HCT116 (cell line): ENCODE measurements around the gene RNF130. TPM values are rescaled to one million over a fixed set of nuclear protein-coding genes. Genes with fewer than 3 reads are reported as not detected.

Experiments
- ATAC-seq: fragments of 200-7000 bp; cut with Tn5 transposase; 2 replicates; pipeline ENCODE4 v1.9.1; 2020; ENCODE audit warnings: mild to moderate bottlenecking, moderate library complexity
- BruUV-seq: library from RNA; stranded (reverse); fragments of 400-500 nt; replicated peaks from 2 replicates; lab custom pipeline; 2021; lab: Mats Ljungman, UMichigan
- CTCF ChIA-PET: fragments of 300-600 bp; sonication (Branson Sonifier 250); formaldehyde crosslinking; loops from one replicate; lab custom pipeline; 2021; ENCODE audit warnings: antibody characterized with exemption; lab: Charles Lee
- POLR2A ChIA-PET: fragments of 300-600, 350-600 bp; sonication (Branson Sonifier 250); formaldehyde crosslinking; loops from one replicate; lab custom pipeline; 2021; ENCODE audit warnings: antibody characterized with exemption; lab: Charles Lee
- RAD21 ChIA-PET, 2 experiments: fragments of 300-600 bp; sonication (Branson Sonifier 250); formaldehyde crosslinking; loops; one replicate each; lab custom pipeline; 2023; ENCODE audit warnings: low total read pairs in 2 of 2; ENCODE audit not compliant: uncharacterized antibody in 2 of 2, unreplicated experiment in 2 of 2, low non-redundant PET in 1 of 2; lab: Charles Lee
- DNase-seq: peaks from one replicate; pipeline ENCODE4 v3.0.0-alpha.2; 2010; ENCODE audit warnings: low read depth, low spot score
- H2AFZ ChIP-seq: fragments of 200-600 bp; shearing (Covaris generic), sonication (generic); 2 replicates; pipeline ENCODE4 v1.6.1; 2017; ENCODE audit warnings: low read depth, mixed run types, mixed read lengths, antibody characterized with exemption, low read length; ENCODE audit not compliant: poor library complexity, severe bottlenecking
- H3K27ac ChIP-seq: 2 replicates; pipeline ENCODE4 v1.5.1; 2012; ENCODE audit warnings: low read depth, low read length
- H3K27me3 ChIP-seq: fragments of 200-600 bp; sonication (generic); 2 replicates; pipeline ENCODE4 v1.6.1; 2016; ENCODE audit warnings: mixed run types, low read length, mixed read lengths; ENCODE audit not compliant: insufficient read depth
- H3K36me3 ChIP-seq, 2 experiments: fragments of 200-500 bp in 1 of 2; fragments of 200-600 bp in 1 of 2; sonication (Bioruptor generic) in 1 of 2; sonication (generic) in 1 of 2; 2 replicates each; pipeline versions ENCODE4 v1.5.1 to v1.6.1; 2014 to 2016; ENCODE audit warnings: low read length in 2 of 2, inconsistent platforms in 1 of 2, mixed read lengths in 1 of 2, mixed run types in 1 of 2; ENCODE audit not compliant: insufficient read depth in 2 of 2, control insufficient read depth in 1 of 2
- H3K4me1 ChIP-seq, 2 experiments: fragments of 200-600 bp in 1 of 2; sonication (generic) in 1 of 2; 2 replicates each; pipeline versions ENCODE4 v1.5.1 to v1.6.1; 2012 to 2017; ENCODE audit warnings: low read length in 2 of 2, inconsistent platforms in 1 of 2, mild to moderate bottlenecking in 1 of 2, mixed read lengths in 1 of 2, mixed run types in 1 of 2, moderate library complexity in 1 of 2; ENCODE audit not compliant: insufficient read depth in 2 of 2, control insufficient read depth in 1 of 2
- H3K4me2 ChIP-seq: fragments of 200-600 bp; sonication (generic); 2 replicates; pipeline ENCODE4 v1.6.1; 2017; ENCODE audit warnings: mixed run types, low read length, mixed read lengths
- H3K4me3 ChIP-seq, 2 experiments: fragments of 200-600 bp in 1 of 2; sonication (generic) in 1 of 2; replicated peaks in 1 of 2; 2 replicates each; pipeline ENCODE4 v1.5.1; 2011 to 2016; ENCODE audit warnings: low read length in 2 of 2, control low read depth in 1 of 2, low read depth in 1 of 2, mild to moderate bottlenecking in 1 of 2, mixed read lengths in 1 of 2, mixed run types in 1 of 2
- H3K79me2 ChIP-seq: fragments of 200-600 bp; sonication (generic); 2 replicates; pipeline ENCODE4 v1.6.1; 2017; ENCODE audit warnings: mild to moderate bottlenecking, mixed run types, low read length, moderate library complexity, mixed read lengths; ENCODE audit not compliant: insufficient read depth
- H3K9ac ChIP-seq: fragments of 200-600 bp; sonication (generic); 2 replicates; pipeline ENCODE4 v1.6.1; 2016; ENCODE audit warnings: low read length, mixed read lengths
- H3K9me2 ChIP-seq: fragments of 200-600 bp; sonication (generic), shearing (Covaris generic); 2 replicates; pipeline ENCODE4 v1.6.1; 2017; ENCODE audit warnings: mixed run types, mild to moderate bottlenecking, moderate library complexity; ENCODE audit not compliant: insufficient read depth
- H3K9me3 ChIP-seq, 2 experiments: fragments of 200-500 bp in 1 of 2; fragments of 200-600 bp in 1 of 2; sonication (Bioruptor generic) in 1 of 2; sonication (generic) in 1 of 2; 2 replicates each; pipeline ENCODE4 v1.6.1; 2014 to 2017; ENCODE audit warnings: low read length in 2 of 2, mixed read lengths in 2 of 2, inconsistent platforms in 1 of 2, low read depth in 1 of 2, mild to moderate bottlenecking in 1 of 2, mixed run types in 1 of 2, moderate library complexity in 1 of 2; ENCODE audit not compliant: control insufficient read depth in 1 of 2, insufficient read depth in 1 of 2
- H4K20me1 ChIP-seq: fragments of 200-600 bp; sonication (generic), shearing (Covaris generic); 2 replicates; pipeline ENCODE4 v1.6.1; 2017; ENCODE audit warnings: mixed run types, mild to moderate bottlenecking, moderate library complexity; ENCODE audit not compliant: insufficient read depth
- ATF3 ChIP-seq: IDR thresholded peaks from 2 replicates; pipeline ENCODE4 v1.6.1; 2012
- CBX3 ChIP-seq: IDR thresholded peaks from 2 replicates; pipeline ENCODE4 v1.6.1; 2012; ENCODE audit warnings: low read depth
- CEBPB ChIP-seq: IDR thresholded peaks from 2 replicates; pipeline ENCODE4 v1.6.1; 2012; ENCODE audit warnings: low read depth
- CTCF ChIP-seq, 3 experiments: fragments of 200-600 bp in 1 of 3; sonication (generic) in 1 of 3; IDR thresholded peaks in 2 of 3; conservative IDR thresholded peaks in 1 of 3; 2 replicates each; pipeline ENCODE4 v1.5.1; 2012 to 2017; ENCODE audit warnings: low read depth in 2 of 3, low read length in 2 of 3, antibody characterized with exemption in 1 of 3, borderline replicate concordance in 1 of 3, control low read depth in 1 of 3, mild to moderate bottlenecking in 1 of 3, mixed read lengths in 1 of 3, mixed run types in 1 of 3, moderate library complexity in 1 of 3; ENCODE audit not compliant: insufficient read depth in 1 of 3
- EGR1 ChIP-seq: IDR thresholded peaks from 2 replicates; pipeline ENCODE4 v1.6.1; 2012; ENCODE audit warnings: low read depth
- ELF1 ChIP-seq: IDR thresholded peaks from 2 replicates; pipeline ENCODE4 v1.6.1; 2012; ENCODE audit warnings: low read depth, borderline replicate concordance
- EZH2 ChIP-seq: fragments of 200-600 bp; sonication (generic); IDR thresholded peaks from 2 replicates; pipeline ENCODE4 v1.6.1; 2017; ENCODE audit warnings: antibody characterized with exemption, mixed run types
- EZH2phosphoT487 ChIP-seq: fragments of 200-600 bp; IDR thresholded peaks from 2 replicates; pipeline ENCODE4 v1.6.1; 2018; ENCODE audit warnings: antibody characterized with exemption, borderline replicate concordance
- FOSL1 ChIP-seq: IDR thresholded peaks from 2 replicates; pipeline ENCODE4 v1.6.1; 2012; ENCODE audit warnings: low read depth
- JUND ChIP-seq: IDR thresholded peaks from 2 replicates; pipeline ENCODE4 v1.6.1; 2012
- MAX ChIP-seq: IDR thresholded peaks from 2 replicates; pipeline ENCODE4 v1.6.1; 2012
- RAD21 ChIP-seq: IDR thresholded peaks from 2 replicates; pipeline ENCODE4 v1.6.1; 2012; ENCODE audit warnings: low read depth, mild to moderate bottlenecking
- REST ChIP-seq: IDR thresholded peaks from 2 replicates; pipeline ENCODE4 v1.6.1; 2012; ENCODE audit warnings: low read depth
- SP1 ChIP-seq: IDR thresholded peaks from 2 replicates; pipeline ENCODE4 v1.6.1; 2012; ENCODE audit warnings: low read depth
- SRF ChIP-seq: IDR thresholded peaks from 2 replicates; pipeline ENCODE4 v1.6.1; 2012; ENCODE audit warnings: low read depth
- TCF7L2 ChIP-seq: IDR thresholded peaks from 2 replicates; pipeline ENCODE4 v1.7.0; 2011; ENCODE audit warnings: borderline replicate concordance, inconsistent platforms; ENCODE audit not compliant: insufficient read depth, insufficient read length; ENCODE audit errors: extremely low read depth
- YY1 ChIP-seq: IDR thresholded peaks from 2 replicates; pipeline ENCODE4 v1.6.1; 2011; ENCODE audit warnings: low read length, low read depth, moderate library complexity, mild to moderate bottlenecking; ENCODE audit not compliant: insufficient replicate concordance; ENCODE audit errors: extremely low read depth
- ZBTB33 ChIP-seq: IDR thresholded peaks from 2 replicates; pipeline ENCODE4 v1.6.1; 2011; ENCODE audit warnings: mild to moderate bottlenecking, low read length, moderate library complexity; ENCODE audit not compliant: insufficient replicate concordance; ENCODE audit errors: extremely low read depth
- ZFX ChIP-seq: fragments of 450-650 bp; IDR thresholded peaks from 2 replicates; pipeline ENCODE4 v1.6.1; 2017
- ZNF274 ChIP-seq: fragments of 200-500 bp; sonication (Bioruptor generic); IDR thresholded peaks from 2 replicates; pipeline ENCODE4 v1.6.1; 2014; ENCODE audit warnings: mild to moderate bottlenecking, low read depth, low read length, inconsistent platforms
- intact Hi-C: fragments of 100-400 bp; cut with micrococcal nuclease; formaldehyde crosslinking; loops from 2 replicates; pipeline ENCODE4 v1.10.0; 2022
- total RNA-seq: library from RNA; stranded (reverse); gene quantifications from one replicate; pipeline ENCODE4 v1.2.1, GENCODE V29; 2021; ENCODE audit not compliant: unreplicated experiment

Gene RNF130
- total RNA-seq, 1 experiment from 2014 or later, result 34.9 TPM

- intact Hi-C loops, result no loop called here
- no peaks in the 10 kb centered on the region for H3K27me3 ChIP-seq
- CTCF ChIA-PET, result no interaction called here
These were observed 3.6 kb downstream of the RNF130 start for GRCh38 chr5:180067986-180068385.

More at GRCh38 chr5:180067986-180068385, 3.6 kb downstream of the RNF130 start:
- H3K27ac ChIP-seq, result no peak overlapping the region
- no peaks in the 10 kb centered on the region for H3K36me3 ChIP-seq
- H3K79me2 ChIP-seq, result peaks cover 49% of the 10 kb centered on the region
- no peak overlapping the region for H3K4me3 ChIP-seq
- no peak for DNase-seq
- H3K4me1 ChIP-seq, result peaks cover 6 to 25% of the 10 kb centered on the region in 2 experiments; a peak in 3 of 4 replicates
- TF ChIP-seq ZFX (no peak), RAD21 (no peak), CEBPB (no peak), ELF1 (no peak), REST (no peak), SP1 (no peak), SRF (no peak), EGR1 (no peak), ZBTB33 (no peak), EZH2phosphoT487 (no peak), FOSL1 (no peak), TCF7L2 (no peak), CBX3 (no peak), JUND (no peak), ZNF274 (no peak), ATF3 (no peak), CTCF (IDR thresholded peaks at IDR 0.05 in 2 of 3, conservative IDR thresholded peaks at IDR 0.05 in 1 of 3; ENCODE audit: borderline replicate concordance in 1 of 3, insufficient read depth in 1 of 3, low read depth in 2 of 3, low read length in 2 of 3) (no peak), EZH2 (no peak), MAX (no peak), YY1 (no peak)
- ChIA-PET RAD21 (no interaction called here), POLR2A (no interaction called here)
- no TSS peak for BruUV-seq
- no peak overlapping the region for H3K4me2 ChIP-seq
- peaks cover 0 to 7% of the 10 kb centered on the region in 2 experiments; a peak in 1 of 4 replicates for H3K9me3 ChIP-seq
- H3K9ac ChIP-seq, result no peak overlapping the region
- ATAC-seq, result no peak
- no peaks in the 10 kb centered on the region for H4K20me1 ChIP-seq
- no peak overlapping the region for H2AFZ ChIP-seq
- no peaks in the 10 kb centered on the region for H3K9me2 ChIP-seq
